Mesenchymal stem cell (in vitro differentiated cells and primary cell): ENCODE results near the gene PPFIA4.

Experiments used
- DNase-seq: peaks from one replicate; pipeline ENCODE4 v3.0.0-alpha.2; 2013
- H2AFZ ChIP-seq: one replicate; pipeline ENCODE4 v1.6.1; 2013; ENCODE audit warnings: low read depth, mild to moderate bottlenecking, control low read depth, inconsistent platforms, low read length, moderate library complexity
- H2AK5ac ChIP-seq: 2 replicates; pipeline ENCODE4 v1.6.1; 2013; ENCODE audit warnings: low read length, moderate library complexity, mild to moderate bottlenecking, inconsistent platforms; ENCODE audit not compliant: severe bottlenecking
- H2BK120ac ChIP-seq: one replicate; pipeline ENCODE4 v1.6.1; 2013; ENCODE audit warnings: low read depth, mild to moderate bottlenecking, inconsistent platforms, low read length, moderate library complexity
- H2BK12ac ChIP-seq, 2 experiments: one replicate each; pipeline ENCODE4 v1.6.1; 2013; ENCODE audit warnings: inconsistent platforms in 2 of 2, low read length in 2 of 2, mild to moderate bottlenecking in 2 of 2, moderate library complexity in 2 of 2, control low read depth in 1 of 2
- H2BK15ac ChIP-seq: one replicate; pipeline ENCODE4 v1.6.1; 2013; ENCODE audit warnings: mild to moderate bottlenecking, low read depth, inconsistent platforms; ENCODE audit not compliant: poor library complexity, severe bottlenecking
- H2BK5ac ChIP-seq: 2 replicates; pipeline ENCODE4 v1.6.1; 2013; ENCODE audit warnings: low read depth, mild to moderate bottlenecking, low read length, control low read depth, inconsistent platforms; ENCODE audit not compliant: poor library complexity, severe bottlenecking
- H3K14ac ChIP-seq, 2 experiments: one replicate each; pipeline ENCODE4 v1.6.1; 2013; ENCODE audit warnings: inconsistent platforms in 2 of 2, low read length in 2 of 2, control low read depth in 1 of 2, mild to moderate bottlenecking in 1 of 2, moderate library complexity in 1 of 2
- H3K18ac ChIP-seq, 2 experiments: one replicate each; pipeline ENCODE4 v1.6.1; 2013; ENCODE audit warnings: inconsistent platforms in 2 of 2, low read length in 2 of 2, control low read depth in 1 of 2, low read depth in 1 of 2, mild to moderate bottlenecking in 1 of 2
- H3K23ac ChIP-seq, 2 experiments: one replicate each; pipeline ENCODE4 v1.6.1; 2013; ENCODE audit warnings: inconsistent platforms in 2 of 2, low read length in 2 of 2, mild to moderate bottlenecking in 2 of 2, moderate library complexity in 2 of 2, control low read depth in 1 of 2
- H3K27ac ChIP-seq: 2 replicates; pipeline ENCODE4 v1.5.1; 2013; ENCODE audit warnings: mild to moderate bottlenecking, moderate library complexity, low read length, control low read depth, inconsistent platforms; ENCODE audit not compliant: poor library complexity, severe bottlenecking
- H3K27me3 ChIP-seq, 2 experiments: 2 replicates each; pipeline versions ENCODE4 v1.6.1 to v1.7.0; 2013; ENCODE audit warnings: low read length in 2 of 2, mild to moderate bottlenecking in 2 of 2, moderate library complexity in 2 of 2, control low read depth in 1 of 2, inconsistent platforms in 1 of 2; ENCODE audit not compliant: control insufficient read depth in 1 of 2, insufficient read depth in 1 of 2
- H3K36me3 ChIP-seq, 2 experiments: 2 replicates each; pipeline versions ENCODE4 v1.6.1 to v1.7.0; 2013; ENCODE audit warnings: low read length in 2 of 2, control low read depth in 1 of 2, inconsistent platforms in 1 of 2, low read depth in 1 of 2, mild to moderate bottlenecking in 1 of 2; ENCODE audit not compliant: insufficient read depth in 2 of 2, control insufficient read depth in 1 of 2
- H3K4ac ChIP-seq, 2 experiments: one replicate each; pipeline ENCODE4 v1.6.1; 2013; ENCODE audit warnings: inconsistent platforms in 2 of 2, low read length in 2 of 2, mild to moderate bottlenecking in 2 of 2, moderate library complexity in 2 of 2, control low read depth in 1 of 2, low read depth in 1 of 2
- H3K4me1 ChIP-seq: 2 replicates; pipeline ENCODE4 v1.6.1; 2013; ENCODE audit warnings: low read depth, low read length, control low read depth; ENCODE audit not compliant: control insufficient read depth, insufficient read depth
- H3K4me2 ChIP-seq: 2 replicates; pipeline ENCODE4 v1.6.1; 2013; ENCODE audit warnings: low read length, mild to moderate bottlenecking, inconsistent platforms; ENCODE audit not compliant: poor library complexity, severe bottlenecking
- H3K4me3 ChIP-seq, 2 experiments: 2 replicates each; pipeline versions ENCODE4 v1.5.1 to v1.7.0; 2013; ENCODE audit warnings: low read length in 2 of 2, mild to moderate bottlenecking in 2 of 2, control low read depth in 1 of 2, low read depth in 1 of 2; ENCODE audit not compliant: insufficient read depth in 1 of 2
- H3K79me1 ChIP-seq: replicated peaks from 2 replicates; pipeline ENCODE4 v1.6.1; 2013; ENCODE audit warnings: mild to moderate bottlenecking, control low read depth, low read length, inconsistent platforms; ENCODE audit not compliant: poor library complexity, severe bottlenecking
- H3K9ac ChIP-seq: 2 replicates; pipeline ENCODE4 v1.7.0; 2013; ENCODE audit warnings: mild to moderate bottlenecking, low read length, moderate library complexity
- H3K9me3 ChIP-seq: 2 replicates; pipeline ENCODE4 v1.7.0; 2013; ENCODE audit warnings: mild to moderate bottlenecking, low read length; ENCODE audit not compliant: control insufficient read depth
- H4K8ac ChIP-seq: one replicate; pipeline ENCODE4 v1.6.1; 2013; ENCODE audit warnings: inconsistent platforms, mild to moderate bottlenecking, low read length, moderate library complexity
- H4K91ac ChIP-seq: one replicate; pipeline ENCODE4 v1.6.1; 2013; ENCODE audit warnings: mild to moderate bottlenecking, low read length, inconsistent platforms
- WGBS: methylation state at CpG from one replicate; pipeline ENCODE4 v1.1.7; 2013; ENCODE audit warnings: mixed read lengths; 5-methylcytosine and 5-hydroxymethylcytosine counted together

PPFIA4 gene

GRCh38 chr1:203043830-203044545 is 17.7 kb downstream of the PPFIA4 start:
- no peak overlapping the region for H2BK120ac ChIP-seq
- DNase-seq, result no peak
- H4K8ac ChIP-seq, result no peak overlapping the region
- H2BK5ac ChIP-seq, result no peak overlapping the region
- H3K9ac ChIP-seq, result no peak overlapping the region
- H2BK15ac ChIP-seq, result no peak overlapping the region
- no peak overlapping the region for H2BK12ac ChIP-seq
- H3K27ac ChIP-seq, result no peak overlapping the region
- H3K18ac ChIP-seq, result no peak overlapping the region
- H3K14ac ChIP-seq, result no peak overlapping the region
- no peak overlapping the region for H3K23ac ChIP-seq
- no peak overlapping the region for H3K4me3 ChIP-seq
- peaks cover 3% of the 10 kb centered on the region for H3K4me1 ChIP-seq
- no peaks in the 10 kb centered on the region for H3K79me1 ChIP-seq
- peaks cover 0 to 49% of the 10 kb centered on the region in 2 experiments for H3K36me3 ChIP-seq
- no peak overlapping the region for H3K4me2 ChIP-seq
- H3K9me3 ChIP-seq, result no peaks in the 10 kb centered on the region
- no peak overlapping the region for H2AK5ac ChIP-seq
- H3K4ac ChIP-seq, result no peak overlapping the region
- H3K27me3 ChIP-seq, result peaks cover 6 to 34% of the 10 kb centered on the region in 2 experiments
- H4K91ac ChIP-seq, result no peak overlapping the region
- H2AFZ ChIP-seq, result no peak overlapping the region
- WGBS, result 95% methylated on average over 14 of the region's 14 CpGs

DNA sequence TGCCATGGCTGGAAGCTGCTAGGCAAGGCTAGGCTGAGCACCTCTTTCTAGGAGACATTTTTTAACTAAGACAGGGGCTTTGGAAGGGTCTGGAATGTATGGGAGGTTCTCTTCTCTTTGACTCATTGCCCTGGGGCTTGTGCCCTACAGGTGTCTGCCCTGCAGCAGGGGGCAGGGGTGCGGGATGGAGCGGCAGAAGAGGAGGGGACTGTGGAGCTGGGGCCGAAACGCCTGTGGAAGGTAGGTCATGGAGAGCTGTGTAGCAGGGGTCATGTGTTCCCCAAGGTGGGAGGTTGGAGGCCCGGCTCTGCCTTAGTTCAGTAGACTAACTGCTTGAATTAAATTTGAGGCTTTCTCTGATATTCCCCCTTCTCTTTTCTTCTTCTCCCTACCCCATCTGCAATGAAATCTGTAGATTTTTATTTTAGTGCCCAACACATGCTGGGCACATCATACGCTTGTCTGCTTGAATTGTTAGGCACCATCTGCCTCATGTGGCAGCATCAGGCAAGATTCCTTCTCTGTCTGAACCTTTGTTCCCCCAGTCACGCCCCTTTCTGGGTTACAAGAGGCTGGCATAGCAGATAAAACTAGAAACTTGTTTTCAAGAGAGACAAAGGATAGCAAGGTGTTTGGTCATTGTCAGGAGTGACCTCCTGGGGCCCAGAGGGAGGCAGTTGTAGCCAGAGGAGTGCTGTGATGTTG is 18.4 kb downstream of the PPFIA4 start:
- no peak overlapping the region for H2BK5ac ChIP-seq
- no peak overlapping the region for H2BK12ac ChIP-seq
- 87% methylated on average over 4 of the region's 7 CpGs for WGBS
- H2BK15ac ChIP-seq, result no peak overlapping the region
- H3K18ac ChIP-seq, result no peak overlapping the region
- no peak for DNase-seq
- peaks cover 3% of the 10 kb centered on the region for H3K4me1 ChIP-seq
- peaks cover 0 to 48% of the 10 kb centered on the region in 2 experiments for H3K36me3 ChIP-seq
- no peak overlapping the region for H3K4me2 ChIP-seq
- H2AFZ ChIP-seq, result no peak overlapping the region
- no peak overlapping the region for H4K91ac ChIP-seq
- no peak overlapping the region for H3K4ac ChIP-seq
- H3K9ac ChIP-seq, result no peak overlapping the region
- H2AK5ac ChIP-seq, result no peak overlapping the region
- no peaks in the 10 kb centered on the region for H3K79me1 ChIP-seq
- H3K23ac ChIP-seq, result no peak overlapping the region
- no peak overlapping the region for H2BK120ac ChIP-seq
- H3K27ac ChIP-seq, result no peak overlapping the region
- no peak overlapping the region for H3K14ac ChIP-seq
- no peak overlapping the region for H4K8ac ChIP-seq
- no peaks in the 10 kb centered on the region for H3K9me3 ChIP-seq
- peak overlapping the region in 1 of 2 experiments; percentile 15 for H3K4me3 ChIP-seq
- H3K27me3 ChIP-seq, result peaks cover 6 to 32% of the 10 kb centered on the region in 2 experiments

DNA sequence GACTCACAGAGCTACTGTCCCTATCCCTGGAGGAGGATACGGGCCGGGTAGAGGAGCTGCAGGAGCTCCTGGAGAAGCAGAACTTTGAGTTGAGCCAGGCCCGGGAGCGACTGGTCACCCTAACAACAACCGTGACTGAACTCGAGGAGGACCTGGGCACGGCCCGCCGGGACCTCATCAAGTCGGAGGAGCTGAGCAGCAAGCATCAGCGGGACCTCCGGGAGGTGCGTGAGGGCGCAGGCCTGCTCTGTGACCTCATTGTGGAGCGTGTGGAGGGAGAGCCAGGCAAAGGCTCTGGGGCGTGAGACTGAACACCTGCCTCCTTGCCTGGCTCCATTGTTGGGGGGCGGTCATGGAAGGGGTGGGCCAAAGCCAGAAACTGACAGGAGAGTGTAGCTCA is 19.0 kb downstream of the PPFIA4 start:
- Histone ChIP-seq H2BK5ac (no peak overlapping the region), H3K23ac (no peak overlapping the region), H3K4me3 (peak overlapping the region in 1 of 2 experiments; percentile 15), H3K27ac (no peak overlapping the region), H4K8ac (no peak overlapping the region), H2BK120ac (no peak overlapping the region), H3K27me3 (peaks cover 7 to 30% of the 10 kb centered on the region in 2 experiments), H3K4ac (no peak overlapping the region), H2BK12ac (peak overlapping the region in 1 of 2 experiments; percentile 23), H3K9me3 (no peaks in the 10 kb centered on the region), H3K14ac (no peak overlapping the region), H3K18ac (no peak overlapping the region), H3K4me1 (peaks cover 3% of the 10 kb centered on the region), H3K9ac (no peak overlapping the region), H4K91ac (no peak overlapping the region), H2BK15ac (no peak overlapping the region), H2AFZ (no peak overlapping the region), H3K36me3 (peaks cover 0 to 51% of the 10 kb centered on the region in 2 experiments), H3K79me1 (no peaks in the 10 kb centered on the region), H3K4me2 (no peak overlapping the region), H2AK5ac (no peak overlapping the region)
- WGBS, result 93% methylated on average over 17 of the region's 17 CpGs
- no peak for DNase-seq

DNA sequence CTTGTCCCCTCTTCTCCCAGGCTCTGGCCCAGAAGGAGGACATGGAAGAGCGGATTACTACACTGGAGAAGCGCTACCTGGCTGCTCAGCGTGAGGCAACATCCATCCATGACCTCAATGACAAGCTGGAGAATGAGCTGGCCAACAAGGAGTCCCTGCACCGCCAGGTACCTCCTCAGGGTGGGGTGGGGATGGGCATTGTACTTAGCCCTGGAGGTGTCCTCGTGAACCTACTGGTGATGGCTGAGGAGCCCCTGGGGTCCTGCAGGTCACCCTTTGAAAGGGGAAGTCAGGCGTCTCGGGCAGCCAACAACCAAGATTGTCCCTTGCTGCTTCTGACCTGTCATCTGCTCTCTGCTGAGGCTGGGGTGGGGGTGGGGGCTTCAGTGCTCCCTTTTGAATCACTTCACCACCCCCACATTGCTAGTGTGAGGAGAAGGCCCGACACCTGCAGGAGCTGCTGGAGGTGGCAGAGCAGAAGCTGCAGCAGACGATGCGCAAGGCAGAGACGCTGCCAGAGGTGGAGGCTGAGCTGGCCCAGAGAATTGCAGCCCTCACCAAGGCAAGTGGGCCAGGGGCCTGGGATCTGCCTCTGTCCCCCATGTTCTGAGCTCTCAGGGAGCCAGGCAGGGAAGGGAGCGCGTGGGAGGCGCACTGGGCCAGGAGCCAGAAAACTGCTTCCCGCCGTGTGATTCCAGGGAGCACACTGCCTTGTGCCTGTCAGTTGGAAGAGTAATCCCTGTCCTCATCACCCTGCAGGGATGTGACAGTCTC is 19.7 kb downstream of the PPFIA4 start:
- DNase-seq, result no peak
- no peak overlapping the region for H2BK120ac ChIP-seq
- H2BK12ac ChIP-seq, result no peak overlapping the region
- no peak overlapping the region for H3K14ac ChIP-seq
- peaks cover 0 to 54% of the 10 kb centered on the region in 2 experiments for H3K36me3 ChIP-seq
- H3K79me1 ChIP-seq, result no peaks in the 10 kb centered on the region
- no peaks in the 10 kb centered on the region for H3K9me3 ChIP-seq
- no peak overlapping the region for H2BK15ac ChIP-seq
- WGBS, result 94% methylated on average over 14 of the region's 16 CpGs
- H3K27me3 ChIP-seq, result peaks cover 13 to 36% of the 10 kb centered on the region in 2 experiments
- no peak overlapping the region for H2AK5ac ChIP-seq
- H3K4me1 ChIP-seq, result peaks cover 3% of the 10 kb centered on the region
- no peak overlapping the region for H2BK5ac ChIP-seq
- no peak overlapping the region for H3K4ac ChIP-seq
- H3K4me3 ChIP-seq, result no peak overlapping the region
- no peak overlapping the region for H3K27ac ChIP-seq
- no peak overlapping the region for H3K23ac ChIP-seq
- H3K18ac ChIP-seq, result no peak overlapping the region
- no peak overlapping the region for H4K91ac ChIP-seq
- no peak overlapping the region for H3K4me2 ChIP-seq
- no peak overlapping the region for H2AFZ ChIP-seq
- no peak overlapping the region for H4K8ac ChIP-seq
- H3K9ac ChIP-seq, result no peak overlapping the region
